ENCODE results near the gene SLC25A21.
"Not testable (repeated sequence)": the region's sequence is repeated elsewhere in the genome, so short reads cannot be mapped to it uniquely, and the experiment has no call there.

Gene SLC25A21

DNA sequence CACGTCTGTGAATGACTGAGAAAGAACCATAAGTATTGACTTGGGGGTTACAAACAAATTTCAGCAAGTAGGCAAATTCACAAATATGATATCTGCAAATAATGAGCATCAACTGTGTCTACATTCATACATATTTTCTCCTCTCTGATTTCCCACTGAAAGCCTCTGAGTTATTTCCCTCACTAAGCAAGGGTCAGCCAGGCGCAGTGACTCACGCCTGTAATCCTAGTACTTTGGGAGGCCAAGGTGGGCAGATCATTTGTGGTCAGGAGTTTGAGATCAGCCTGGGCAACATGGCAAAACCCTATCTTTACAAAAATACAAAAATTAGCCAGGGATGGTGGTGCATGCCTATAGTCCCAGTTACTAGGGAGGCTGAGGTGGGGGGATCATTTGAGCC lies 80.8 kb downstream of the SLC25A21 start:
- no peak overlapping the region for H3K4me3 ChIP-seq (ENCODE audit: low read depth, low read length)

DNA sequence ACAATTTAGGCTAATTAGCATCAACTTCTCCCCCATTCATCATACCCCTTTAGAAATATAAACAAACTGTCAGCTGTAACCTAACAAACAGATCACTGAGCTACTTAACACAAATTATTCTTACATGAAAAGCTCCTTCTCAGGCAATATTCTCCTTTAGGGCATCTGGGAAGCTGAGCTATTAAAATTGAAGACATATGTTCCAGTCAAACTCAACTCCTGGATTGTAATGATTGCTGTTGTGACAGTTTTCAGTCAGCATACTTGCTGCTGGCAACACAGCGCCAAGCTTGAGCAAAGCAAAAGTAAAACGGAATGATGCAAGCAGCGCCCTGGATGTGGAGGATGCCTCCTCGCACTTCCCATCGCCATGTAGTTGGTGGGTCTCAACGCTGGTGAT lies 82.4 kb downstream of the SLC25A21 start:
- no peak overlapping the region for H3K4me3 ChIP-seq (ENCODE audit: low read depth, low read length)

DNA sequence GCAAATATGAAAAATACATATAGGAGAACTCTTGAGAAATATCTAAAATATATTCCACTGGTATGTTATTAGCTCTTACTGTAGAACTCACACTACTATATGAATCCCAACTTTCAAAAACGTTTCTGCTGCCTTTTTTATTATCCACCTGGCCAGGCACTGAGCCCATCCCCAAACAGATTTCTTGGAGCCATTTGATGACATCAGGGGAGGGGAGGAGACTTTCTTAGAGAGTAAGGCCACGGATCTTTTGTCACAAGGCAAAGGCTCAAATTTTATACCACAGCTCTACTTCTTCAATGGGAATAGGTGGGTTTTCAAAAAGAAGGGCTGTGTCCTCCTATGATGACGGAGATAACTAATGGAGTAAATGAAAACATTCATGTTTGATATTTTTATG lies 83.0 kb downstream of the SLC25A21 start:
- no peak overlapping the region for H3K4me3 ChIP-seq (ENCODE audit: low read depth, low read length)

DNA sequence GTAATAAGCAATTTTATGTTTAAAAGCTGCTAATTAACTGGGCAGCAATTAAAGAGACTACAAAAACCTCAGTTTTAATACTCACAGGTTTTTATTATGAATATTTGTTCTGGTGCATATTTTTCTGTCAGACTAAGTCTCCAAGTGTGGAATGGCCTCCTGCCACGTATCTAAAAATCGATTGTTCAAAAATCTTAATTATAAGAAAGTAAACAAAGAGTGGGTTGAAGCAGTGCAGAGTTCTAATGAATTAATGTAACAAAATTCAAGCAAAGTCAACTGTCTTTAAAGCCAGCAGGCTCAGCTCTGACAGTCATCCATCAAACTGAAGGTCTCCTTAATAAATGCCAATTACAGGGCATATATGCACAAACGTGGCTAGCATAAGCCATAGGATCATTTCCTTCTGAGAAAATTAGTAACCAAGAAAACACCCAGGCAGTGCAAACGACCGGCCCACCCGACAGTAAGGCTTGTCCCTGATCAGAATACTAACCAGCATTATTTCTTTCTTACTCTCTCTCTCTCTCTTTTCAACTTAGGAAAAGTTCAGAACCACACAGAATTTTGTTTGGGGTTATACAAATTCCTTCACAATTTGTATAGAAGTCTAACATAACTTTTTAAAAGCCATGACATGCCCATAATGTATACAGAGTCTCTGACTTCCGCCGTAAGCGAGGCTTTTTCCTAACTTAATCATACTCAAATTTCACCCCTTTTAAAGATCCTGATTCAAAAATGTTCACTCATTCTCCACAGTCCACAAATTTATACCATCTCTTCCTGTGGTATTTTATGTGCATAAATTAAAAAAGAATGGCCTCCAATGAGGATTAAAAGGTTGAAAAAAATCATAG lies 83.8 kb downstream of the SLC25A21 start:
- H3K4me3 ChIP-seq (ENCODE audit: low read depth, low read length) = no peak overlapping the region

DNA sequence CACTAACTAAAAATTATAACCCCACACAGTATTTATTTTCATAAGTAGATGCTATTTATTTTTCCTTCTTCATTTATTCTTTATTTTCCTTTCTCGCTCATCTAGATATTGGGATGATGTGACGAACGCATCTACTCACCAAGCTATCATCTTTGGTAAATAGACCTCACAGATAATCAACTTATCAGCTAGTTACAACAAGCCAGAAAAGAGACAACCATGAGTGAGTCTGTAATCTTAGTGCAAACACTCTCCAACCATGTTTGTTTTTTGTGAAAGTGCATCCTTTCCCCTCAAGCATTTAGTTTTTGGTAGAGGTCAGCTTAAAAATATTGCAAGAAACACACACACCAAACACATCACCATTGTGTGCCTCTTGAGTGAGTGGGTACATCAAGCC lies 84.9 kb downstream of the SLC25A21 start:
- H3K4me3 ChIP-seq (ENCODE audit: low read depth, low read length) = no peak overlapping the region

DNA sequence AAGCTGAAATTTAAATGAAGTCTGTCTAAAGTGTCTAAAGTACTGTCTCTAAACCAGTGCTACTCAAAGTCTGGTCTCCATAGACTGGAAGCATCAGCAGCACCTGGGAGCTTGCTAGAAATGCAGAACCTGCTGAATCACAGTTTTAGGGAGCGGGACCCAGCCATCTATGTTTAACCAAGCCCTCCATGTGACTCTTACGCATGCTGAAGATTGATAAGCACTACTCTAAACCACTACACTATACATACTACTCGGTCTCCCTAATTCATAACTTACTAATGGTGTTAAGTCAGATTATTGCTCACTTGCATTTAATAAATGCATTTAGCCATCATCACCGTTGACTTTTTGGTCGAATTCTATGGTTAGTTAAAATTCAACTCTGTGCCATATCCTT lies 88.8 kb downstream of the SLC25A21 start:
- H3K4me3 ChIP-seq (ENCODE audit: low read depth, low read length) = no peak overlapping the region

DNA sequence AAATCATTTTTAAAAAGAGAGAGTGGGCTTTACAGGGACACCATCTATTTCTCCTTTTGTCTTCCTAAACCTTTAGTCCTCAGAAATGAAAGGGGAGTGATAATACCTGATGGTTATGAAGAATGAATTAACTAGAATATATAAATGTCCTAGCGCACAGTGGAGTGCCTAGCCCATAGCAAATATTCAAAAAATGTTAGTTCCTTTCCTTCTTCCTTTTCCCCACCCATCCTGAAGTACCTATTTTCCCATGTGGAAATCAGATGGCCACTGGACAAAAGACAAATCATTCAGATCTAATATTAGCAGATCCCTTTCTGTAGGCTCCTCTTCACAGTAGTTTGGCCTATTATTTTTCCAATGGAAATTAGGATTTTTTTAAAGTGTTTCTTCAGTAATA lies 90.0 kb downstream of the SLC25A21 start:
- H3K4me3 ChIP-seq (ENCODE audit: low read depth, low read length) = no peak overlapping the region

DNA sequence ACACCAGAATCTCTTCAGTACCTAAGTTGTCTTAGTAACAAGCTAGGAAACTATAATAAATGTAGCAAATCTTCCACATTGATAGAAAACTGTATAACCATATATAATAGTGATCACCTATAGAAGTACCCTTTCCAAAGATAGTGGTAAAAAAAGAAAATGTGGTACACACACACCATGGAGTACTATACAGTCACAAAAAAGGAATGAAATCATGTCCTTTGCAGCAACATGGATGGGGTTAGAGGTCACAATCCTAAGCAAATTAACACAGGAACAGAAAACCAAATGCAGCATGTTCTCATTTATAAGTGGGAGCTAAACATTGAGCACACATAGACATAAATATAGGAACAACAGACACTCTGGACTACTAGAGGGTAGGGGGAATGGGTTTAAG lies 90.5 kb downstream of the SLC25A21 start:
- H3K4me3 ChIP-seq (ENCODE audit: low read depth, low read length) = no peak overlapping the region

DNA sequence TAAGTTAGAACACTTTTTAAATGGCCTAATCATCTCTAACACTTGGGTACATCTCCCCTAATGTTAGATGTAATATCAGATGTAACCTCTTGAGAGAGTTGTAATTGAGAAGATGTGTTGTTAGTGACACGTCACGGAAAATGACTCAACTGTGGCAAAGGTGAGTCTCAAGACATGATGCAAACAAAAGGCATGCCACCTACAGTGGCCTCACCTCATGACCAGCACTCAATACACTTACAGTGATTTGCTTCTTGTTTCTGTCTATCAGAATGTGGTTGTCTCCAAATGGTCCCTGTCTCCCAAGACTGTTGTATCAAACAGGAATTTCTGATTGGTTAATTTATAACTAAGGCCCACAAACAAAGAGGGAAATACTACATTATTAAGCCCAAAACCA lies 91.2 kb downstream of the SLC25A21 start:
- H3K4me3 ChIP-seq (ENCODE audit: low read depth, low read length) = no peak overlapping the region

DNA sequence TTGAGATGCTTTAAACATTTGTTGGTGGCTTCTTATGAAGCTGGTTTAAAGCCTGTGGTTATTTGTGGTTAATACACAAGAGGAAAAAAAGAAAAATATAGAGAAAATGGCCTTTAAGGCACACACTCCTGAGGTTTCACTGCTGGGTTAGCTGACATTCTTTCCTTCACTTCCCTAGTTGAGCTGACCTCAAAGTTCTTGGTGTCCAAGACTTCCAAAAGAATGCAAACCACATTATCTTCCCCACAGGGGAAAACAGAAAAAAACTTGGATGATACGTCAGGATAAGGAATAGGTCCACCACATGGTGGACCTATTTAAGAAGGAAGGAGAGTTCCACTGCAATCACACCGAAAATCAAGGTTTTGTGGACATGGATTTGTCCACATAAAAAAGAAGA lies 94.3 kb downstream of the SLC25A21 start:
- no peak overlapping the region for H3K4me3 ChIP-seq (ENCODE audit: low read depth, low read length)

DNA sequence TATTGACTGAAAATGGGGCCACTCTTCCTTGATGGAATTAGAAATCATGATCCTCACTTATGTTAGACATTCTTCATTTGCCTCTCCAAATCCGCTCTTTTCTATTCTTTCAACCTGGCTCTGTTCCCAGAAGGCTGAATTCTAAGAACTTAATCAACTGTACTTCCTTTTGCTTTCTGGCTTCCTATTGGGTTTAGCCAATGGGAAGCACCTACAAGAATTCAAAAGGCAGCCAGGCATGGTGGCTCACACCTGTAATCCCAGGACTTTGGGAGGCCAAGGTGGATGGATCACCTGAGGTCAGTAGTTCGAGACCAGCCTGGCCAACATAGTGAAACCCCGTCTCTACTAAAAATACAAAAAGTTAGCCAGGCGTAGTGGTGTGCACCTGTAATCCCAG lies 98.1 kb downstream of the SLC25A21 start:
- H3K4me3 ChIP-seq (ENCODE audit: low read depth, low read length) = not testable (repeated sequence)

DNA sequence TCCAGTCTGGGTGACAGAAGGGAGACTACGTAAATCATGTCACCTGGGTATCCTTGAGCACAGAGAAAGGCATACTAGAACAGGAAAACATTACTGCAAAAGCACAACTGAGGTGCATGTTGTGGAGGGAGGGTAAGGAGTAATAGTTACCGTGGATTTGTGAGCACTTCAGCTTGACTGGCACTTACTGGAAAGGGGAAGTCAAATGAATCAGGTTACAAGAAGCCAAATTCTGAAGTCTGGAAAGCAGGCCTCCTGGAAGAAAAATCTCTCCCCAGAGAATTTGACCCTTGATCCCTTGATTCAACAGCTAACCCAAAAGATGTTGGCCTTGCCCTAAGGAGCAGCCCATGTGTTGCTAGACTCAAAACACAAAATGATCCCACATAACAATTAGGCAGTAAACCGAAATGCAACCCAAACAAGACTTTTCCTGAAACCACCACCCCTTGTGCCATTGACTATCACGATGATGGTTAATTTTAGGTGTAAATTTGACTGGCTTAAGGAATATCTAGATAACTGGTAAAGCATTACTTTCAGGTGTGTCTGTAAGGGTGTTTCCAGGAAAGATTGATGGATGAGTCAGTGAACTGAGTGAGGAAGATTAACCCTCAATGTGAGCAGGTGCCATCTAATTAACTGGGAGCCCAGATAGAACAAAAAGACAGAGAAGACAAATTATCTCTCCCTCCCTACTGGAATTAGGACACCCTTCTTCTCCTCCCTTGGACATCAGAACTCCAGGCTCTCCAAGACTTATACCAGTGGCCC lies 108.8 kb downstream of the SLC25A21 start:
- no peak overlapping the region for H3K4me3 ChIP-seq (ENCODE audit: low read depth, low read length)

DNA sequence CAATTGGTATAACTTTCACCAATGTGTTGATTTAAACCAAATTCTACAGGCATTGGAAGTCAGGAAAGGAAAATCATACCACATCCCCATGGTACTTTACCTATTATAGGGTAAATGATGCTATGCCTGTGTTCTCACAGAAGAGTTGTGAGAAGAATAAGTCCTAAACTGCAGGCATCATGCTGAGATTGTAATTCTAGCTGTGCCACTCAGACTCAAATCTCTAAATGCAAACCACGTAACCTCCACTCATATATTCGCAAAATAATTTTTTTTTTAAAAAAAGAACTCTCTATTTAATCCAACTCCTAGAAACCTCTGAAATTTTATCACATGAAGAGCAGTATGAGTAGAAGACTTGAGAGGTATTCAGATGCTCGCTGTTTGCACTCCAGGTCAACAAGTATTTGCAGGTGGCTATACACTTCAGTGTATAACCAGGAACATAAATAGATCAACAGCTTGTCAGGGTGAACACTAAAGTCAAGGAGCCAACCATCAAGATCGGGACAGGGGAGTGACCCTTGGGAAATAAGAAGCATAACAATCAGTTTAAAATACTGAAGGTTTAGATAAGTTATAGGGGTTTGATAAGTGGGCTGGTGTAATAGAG lies 110.1 kb downstream of the SLC25A21 start:
- no peak overlapping the region for H3K4me3 ChIP-seq (ENCODE audit: low read depth, low read length)

DNA sequence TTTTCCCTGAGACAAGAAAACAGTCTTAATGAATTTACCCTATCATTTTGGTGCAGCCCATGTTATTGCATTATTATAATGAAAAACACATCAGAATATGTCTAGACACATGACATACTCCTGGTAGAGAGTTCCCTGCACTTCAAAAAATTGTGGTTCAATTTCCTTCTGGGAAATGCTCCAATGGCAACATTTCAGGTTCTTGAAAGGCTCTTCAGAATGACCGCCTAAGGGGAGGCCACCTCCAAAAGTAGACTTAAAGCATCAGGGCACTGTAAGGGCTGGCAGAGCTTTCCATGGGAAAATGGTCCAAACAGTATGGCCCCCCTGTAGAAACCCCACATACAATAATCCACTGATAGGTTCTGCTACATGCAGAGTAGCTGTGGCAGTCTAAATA lies 110.7 kb downstream of the SLC25A21 start:
- H3K4me3 ChIP-seq (ENCODE audit: low read depth, low read length) = no peak overlapping the region

DNA sequence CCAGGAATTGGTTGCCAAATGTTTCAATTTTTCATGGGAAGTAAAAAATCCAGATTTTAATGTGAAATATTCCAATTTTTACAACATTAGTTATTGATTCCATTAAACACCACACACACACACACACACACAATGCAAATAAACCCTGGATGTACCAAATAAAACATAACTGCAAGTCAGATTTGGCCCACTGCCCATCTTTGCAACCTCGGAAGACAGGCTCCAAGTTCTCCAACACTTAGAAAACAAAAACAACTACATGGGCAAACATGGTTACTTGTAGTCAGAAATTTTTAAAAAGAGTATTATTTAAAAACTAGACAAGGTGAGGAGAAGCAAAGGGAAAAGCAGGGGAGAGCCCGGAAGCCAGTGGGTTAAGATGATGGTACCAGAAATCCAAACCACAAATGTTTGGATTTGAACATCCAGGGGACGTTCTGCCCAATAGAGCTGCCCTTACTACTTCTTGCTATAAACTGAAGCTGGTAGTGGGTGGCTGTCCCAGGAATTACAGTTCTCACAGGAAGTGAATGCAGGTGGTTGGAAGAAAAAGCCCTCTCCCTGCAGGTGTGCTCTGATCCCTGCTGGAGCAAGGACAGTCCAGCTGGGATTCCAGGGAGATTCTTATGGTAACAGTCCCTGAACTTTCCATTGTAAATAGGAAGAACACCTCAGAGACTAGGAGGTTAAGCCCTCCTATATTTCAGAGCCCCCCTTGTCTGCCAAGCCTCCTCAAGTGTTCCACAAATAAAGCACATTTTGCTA lies 111.7 kb downstream of the SLC25A21 start:
- H3K4me3 ChIP-seq (ENCODE audit: low read depth, low read length) = no peak overlapping the region

DNA sequence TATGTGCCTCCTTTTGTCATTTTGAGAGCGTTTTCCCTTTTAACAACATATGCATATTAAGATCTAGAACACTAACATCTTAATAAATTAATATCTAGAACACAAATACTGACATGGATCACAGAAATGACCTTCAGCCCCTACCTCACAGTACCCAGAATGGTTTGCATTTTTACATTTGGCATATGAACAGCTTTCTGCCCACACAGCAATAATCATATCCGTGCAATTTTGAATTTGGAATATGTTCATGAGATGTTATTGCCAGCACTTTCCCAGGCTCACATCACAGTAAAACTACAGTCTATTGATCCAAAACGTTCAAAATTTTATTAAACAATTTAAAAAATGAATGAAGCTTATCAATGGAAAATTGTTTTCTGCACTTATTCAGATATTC lies 114.6 kb downstream of the SLC25A21 start:
- no peak overlapping the region for H3K4me3 ChIP-seq (ENCODE audit: low read depth, low read length)

DNA sequence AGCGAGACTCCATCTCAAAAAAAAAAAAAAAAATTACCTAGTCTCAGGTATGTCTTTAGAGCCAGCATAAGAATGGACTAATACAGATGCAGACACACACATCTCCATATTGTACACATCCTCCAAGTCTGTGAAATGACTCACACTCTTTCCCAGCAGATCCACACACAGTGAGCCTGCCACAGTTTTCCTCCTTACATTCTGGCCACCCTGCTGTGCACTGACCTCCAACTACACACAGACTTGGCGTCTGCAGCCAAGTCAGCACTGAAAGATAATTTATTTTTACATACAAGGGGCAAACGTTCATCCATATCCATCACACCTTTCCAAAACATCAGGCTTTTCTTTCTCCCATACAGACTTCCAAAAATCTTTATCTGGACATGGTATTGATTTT lies 115.9 kb downstream of the SLC25A21 start:
- H3K4me3 ChIP-seq (ENCODE audit: low read depth, low read length) = no peak overlapping the region

DNA sequence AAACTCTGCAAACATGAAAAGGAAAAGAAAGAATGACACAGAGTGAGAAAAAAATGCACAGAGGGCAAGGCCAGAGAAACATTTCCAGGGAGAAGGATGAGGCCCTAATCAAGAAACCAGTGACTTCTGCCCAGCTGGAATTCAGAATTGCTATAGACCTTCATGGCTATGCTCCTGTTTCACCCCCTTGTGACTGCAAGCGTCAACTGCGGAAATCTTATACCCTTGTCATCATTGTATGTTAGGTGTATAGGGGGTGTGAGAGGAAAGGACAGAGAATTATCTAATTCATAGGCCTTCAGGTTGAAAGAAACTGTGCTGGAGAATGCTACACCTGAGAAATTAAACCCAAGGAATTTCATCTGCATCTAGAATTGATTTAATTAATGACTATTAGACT lies 117.5 kb downstream of the SLC25A21 start:
- no peak overlapping the region for H3K4me3 ChIP-seq (ENCODE audit: low read depth, low read length)

DNA sequence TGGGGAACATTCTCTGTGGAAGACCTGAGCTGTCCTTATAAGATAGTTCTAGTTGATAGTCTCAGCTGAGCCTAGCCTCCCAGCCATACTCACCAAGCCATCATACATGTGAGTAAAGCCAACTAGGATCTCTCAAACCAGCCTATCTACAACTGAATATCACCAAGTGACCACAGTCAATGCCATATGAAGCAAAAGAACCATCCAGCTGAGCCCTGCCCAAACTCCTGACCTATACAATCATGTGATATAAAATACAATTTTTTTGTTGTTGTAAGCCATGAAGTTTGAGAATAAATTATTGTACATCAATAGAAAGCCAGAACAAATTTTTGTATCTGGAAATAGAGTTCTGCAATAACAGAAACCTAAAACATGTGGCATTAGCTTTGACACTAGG lies 118.3 kb downstream of the SLC25A21 start:
- H3K4me3 ChIP-seq (ENCODE audit: low read depth, low read length) = no peak overlapping the region

DNA sequence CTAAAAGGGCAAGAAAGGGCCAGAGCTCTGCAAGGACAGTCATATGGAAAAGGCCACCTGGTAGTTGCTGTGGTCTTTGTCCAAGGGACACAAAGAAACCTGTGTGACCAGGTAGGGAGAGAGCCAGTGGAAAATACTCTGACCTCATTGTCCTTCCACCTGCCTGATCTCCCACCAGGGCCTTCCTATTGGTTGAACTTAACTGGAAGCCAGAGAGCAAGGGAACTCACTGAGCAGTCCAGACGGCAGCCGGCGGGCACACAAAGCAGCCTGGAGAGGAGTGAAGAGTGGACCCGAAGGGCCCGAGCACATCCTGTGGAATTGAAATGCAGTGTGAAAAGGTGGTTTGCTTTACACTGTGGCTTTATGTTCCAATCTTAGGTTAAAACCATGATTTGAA lies 120.7 kb downstream of the SLC25A21 start:
- H3K4me3 ChIP-seq (ENCODE audit: low read depth, low read length) = no peak overlapping the region

DNA sequence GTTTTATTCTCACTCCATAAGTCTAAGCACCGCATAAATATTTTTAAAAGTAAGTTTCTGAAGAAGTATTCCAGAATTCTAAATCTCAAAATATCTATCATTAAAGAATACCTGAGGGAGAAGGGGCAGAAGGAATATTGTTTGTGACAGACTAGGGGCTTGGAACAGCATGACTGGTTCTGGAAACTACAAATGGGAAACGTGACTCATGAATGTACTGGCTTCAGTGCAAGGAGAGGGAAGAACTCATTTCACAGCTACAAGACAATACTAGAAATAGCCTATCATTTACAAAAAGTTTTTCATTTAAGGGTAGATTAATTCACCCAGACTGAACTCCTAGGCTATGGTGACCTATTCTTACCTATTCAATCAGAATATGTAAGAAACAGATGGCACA lies 121.3 kb downstream of the SLC25A21 start:
- H3K4me3 ChIP-seq (ENCODE audit: low read depth, low read length) = no peak overlapping the region

All from iPS-11a (cell line).